CD4-positive, alpha-beta T cell treated with Interferon alpha-2 for 1 hour (primary cell): ENCODE measurements around the gene RYK.

Experiments used
- DNase-seq, 2 donors: peaks; one replicate each; pipeline ENCODE4 v3.0.0-alpha.2; 2020 to 2022

Gene RYK

GRCh38 chr3:134145183-134145582 lies 105.5 kb downstream of the RYK start:
- DNase-seq = no peak

- no peak for DNase-seq
These were observed 106.0 kb downstream of the RYK start for GRCh38 chr3:134144694-134145093.

- no peak for DNase-seq
These were observed 106.7 kb downstream of the RYK start for GRCh38 chr3:134143828-134144401.

- DNase-seq = no peak
These were observed 114.1 kb downstream of the RYK start for GRCh38 chr3:134136604-134137003.

DNA sequence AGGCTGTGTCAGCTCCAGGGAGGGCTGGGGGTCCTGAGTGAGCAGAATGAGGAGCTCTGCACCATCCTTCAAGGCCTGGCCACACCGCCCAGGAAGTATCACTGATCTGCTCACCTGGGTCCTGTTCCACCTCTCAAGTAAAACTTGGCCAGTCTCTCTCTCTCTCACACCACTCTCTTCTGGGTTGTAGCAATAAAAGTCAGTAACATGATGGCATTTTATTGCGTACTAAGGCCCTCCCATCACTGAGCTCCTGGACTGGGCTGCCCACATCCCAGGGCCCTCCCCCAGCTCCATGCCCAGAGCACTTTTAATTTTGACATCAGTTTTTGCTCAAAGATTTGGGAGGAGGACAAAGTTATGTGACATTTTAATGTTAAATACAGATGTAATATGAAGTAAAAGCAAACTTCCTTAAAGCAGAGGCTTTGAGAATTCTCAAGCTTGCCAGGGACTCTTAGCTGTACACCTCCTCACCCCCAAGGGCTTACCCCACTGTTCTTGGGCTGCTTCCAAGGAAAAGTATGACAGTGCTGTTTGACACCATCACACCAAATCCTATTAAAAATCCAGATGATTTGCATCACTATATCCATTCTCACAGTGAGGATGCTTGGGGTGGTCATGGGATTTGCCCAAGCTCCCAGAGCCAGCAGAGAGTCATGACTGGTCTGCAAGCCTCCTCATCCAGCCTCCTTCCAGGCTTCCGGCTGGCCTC lies 115.8 kb downstream of the RYK start:
- DNase-seq = no peak

GRCh38 chr3:134134240-134134639 lies 116.4 kb downstream of the RYK start:
- DNase-seq = no peak

- no peak for DNase-seq
These were observed 117.7 kb downstream of the RYK start for GRCh38 chr3:134132961-134133360.

DNA sequence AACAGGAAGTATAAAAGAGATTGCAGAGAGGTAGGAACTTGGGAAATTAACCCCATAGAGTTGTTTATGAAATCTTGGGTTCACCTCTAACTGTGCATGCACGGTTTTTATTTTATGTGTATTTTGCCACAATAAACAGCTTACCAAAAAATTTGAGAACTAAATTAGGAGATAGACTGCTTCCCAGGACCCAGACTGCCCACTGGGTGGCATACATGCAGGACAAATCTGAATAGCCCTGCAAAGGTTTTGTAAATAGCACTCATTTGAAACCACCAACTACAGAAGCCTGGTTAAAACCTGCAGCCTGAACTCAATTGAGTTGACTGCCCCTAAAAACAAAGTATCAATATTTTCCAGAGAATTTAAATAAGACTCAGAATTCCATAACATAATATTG lies 124.5 kb downstream of the RYK start:
- DNase-seq = no peak

- DNase-seq = no peak
These were observed 135.9 kb downstream of the RYK start for GRCh38 chr3:134114726-134115125.

DNA sequence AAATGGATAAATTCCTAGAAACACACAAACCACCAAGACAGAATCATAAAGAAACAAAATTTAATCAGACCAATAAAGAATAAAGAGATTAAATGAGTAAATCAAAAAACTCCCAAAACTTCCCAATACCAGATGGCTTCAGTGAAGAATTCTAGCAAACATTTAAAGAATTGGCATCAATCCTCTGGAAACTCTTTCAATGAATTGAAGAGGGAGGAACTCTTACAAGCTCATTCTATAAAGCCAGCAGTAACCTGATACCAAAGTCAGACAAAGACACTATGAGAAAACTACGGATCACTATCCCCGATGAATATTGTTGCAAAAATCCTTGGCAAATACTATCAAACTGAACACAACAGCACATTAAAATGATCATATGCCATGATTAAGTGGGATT lies 139.0 kb downstream of the RYK start:
- no peak for DNase-seq

GRCh38 chr3:134110963-134111362 lies 139.7 kb downstream of the RYK start:
- DNase-seq = no peak
